IMR-90 (cell line): ENCODE data around the gene TSPAN19. TPM values are rescaled to one million over a fixed set of nuclear protein-coding genes. Genes with fewer than 3 reads are reported as not detected.

ENCODE experiments used
- ATAC-seq: fragments of 200-7000 bp; cut with Tn5 transposase; 2 replicates; pipeline ENCODE4 v1.9.1; 2020; ENCODE audit warnings: low read depth, mild to moderate bottlenecking, moderate library complexity
- BruUV-seq: library from RNA; stranded (reverse); fragments of 400-500 nt; replicated peaks from 2 replicates; lab custom pipeline; 2021; lab: Mats Ljungman, UMichigan
- CTCF ChIA-PET: fragments of 300-600 bp; formaldehyde crosslinking; extraction: SDS; loops from one replicate; lab custom pipeline; 2021; ENCODE audit warnings: antibody characterized with exemption; lab: Yijun Ruan, JAX
- POLR2A ChIA-PET: fragments of 300-600 bp; sonication (Branson Sonifier 250); formaldehyde crosslinking; loops from one replicate; lab custom pipeline; 2022; ENCODE audit warnings: antibody characterized with exemption; ENCODE audit not compliant: unreplicated experiment; lab: Charles Lee
- DNase-seq: peaks from one replicate; pipeline ENCODE4 v3.0.0; 2013
- H2AFZ ChIP-seq: replicated peaks from 2 replicates; pipeline ENCODE3; 2013; ENCODE audit warnings: low read length, mild to moderate bottlenecking; ENCODE audit not compliant: poor library complexity
- H2AK5ac ChIP-seq: 2 replicates; pipeline ENCODE4 v1.6.1; 2013; ENCODE audit warnings: low read depth, low read length, inconsistent platforms
- H2AK9ac ChIP-seq: replicated peaks from 2 replicates; pipeline ENCODE3; 2013; ENCODE audit warnings: mild to moderate bottlenecking, low read depth, low read length, moderate library complexity; ENCODE audit not compliant: poor library complexity
- H2BK120ac ChIP-seq: 2 replicates; pipeline ENCODE4 v1.6.1; 2013; ENCODE audit warnings: low read depth, low read length, inconsistent platforms
- H2BK15ac ChIP-seq: 3 replicates; pipeline ENCODE4 v1.6.1; 2013; ENCODE audit warnings: low read depth, low read length, inconsistent platforms
- H2BK20ac ChIP-seq: 2 replicates; pipeline ENCODE4 v1.6.1; 2013; ENCODE audit warnings: low read depth, mild to moderate bottlenecking, inconsistent platforms, low read length, moderate library complexity
- H2BK5ac ChIP-seq: 2 replicates; pipeline ENCODE4 v1.6.1; 2013; ENCODE audit warnings: mild to moderate bottlenecking, low read depth, low read length, inconsistent platforms; ENCODE audit not compliant: poor library complexity, severe bottlenecking
- H3K14ac ChIP-seq: replicated peaks from 2 replicates; pipeline ENCODE4 v1.6.1; 2013; ENCODE audit warnings: low read depth, low read length, inconsistent platforms
- H3K18ac ChIP-seq: 2 replicates; pipeline ENCODE4 v1.6.1; 2013; ENCODE audit warnings: low read depth, low read length, control low read depth
- H3K23ac ChIP-seq: 2 replicates; pipeline ENCODE4 v1.6.1; 2013; ENCODE audit warnings: low read depth, low read length, inconsistent platforms
- H3K27ac ChIP-seq: 2 replicates; pipeline ENCODE4 v1.5.1; 2013; ENCODE audit warnings: mild to moderate bottlenecking, control low read depth, low read length; ENCODE audit not compliant: insufficient read depth
- H3K27me3 ChIP-seq: 2 replicates; pipeline ENCODE4 v1.6.1; 2013; ENCODE audit warnings: low read length; ENCODE audit not compliant: control insufficient read depth, insufficient read depth
- H3K36me3 ChIP-seq: 2 replicates; pipeline ENCODE4 v1.6.1; 2013; ENCODE audit warnings: low read length, mixed read lengths; ENCODE audit not compliant: control insufficient read depth, insufficient read depth
- H3K4ac ChIP-seq: 2 replicates; pipeline ENCODE4 v1.6.1; 2013; ENCODE audit warnings: low read depth, low read length, inconsistent platforms
- H3K4me1 ChIP-seq: 2 replicates; pipeline ENCODE4 v1.6.1; 2013; ENCODE audit warnings: low read length, mixed read lengths; ENCODE audit not compliant: control insufficient read depth, insufficient read depth
- H3K4me2 ChIP-seq: 2 replicates; pipeline ENCODE4 v1.6.1; 2013; ENCODE audit warnings: low read depth, mild to moderate bottlenecking, control low read depth, low read length, moderate library complexity
- H3K4me3 ChIP-seq: 2 replicates; pipeline ENCODE4 v1.5.1; 2013; ENCODE audit warnings: low read depth, mild to moderate bottlenecking, control low read depth, low read length, moderate library complexity; ENCODE audit not compliant: insufficient read depth
- H3K56ac ChIP-seq: 2 replicates; pipeline ENCODE4 v1.6.1; 2013; ENCODE audit warnings: low read length, inconsistent platforms; ENCODE audit not compliant: insufficient read depth; ENCODE audit errors: extremely low read depth
- H3K79me1 ChIP-seq, 2 experiments: 2 replicates each; pipeline ENCODE4 v1.6.1; 2013; ENCODE audit warnings: low read length in 2 of 2, inconsistent platforms in 1 of 2, low read depth in 1 of 2
- H3K9ac ChIP-seq: 2 replicates; pipeline ENCODE4 v1.6.1; 2013; ENCODE audit warnings: low read depth, low read length, control low read depth
- H3K9me1 ChIP-seq: 2 replicates; pipeline ENCODE4 v1.6.1; 2013; ENCODE audit warnings: low read length, inconsistent platforms; ENCODE audit not compliant: insufficient read depth
- H3K9me3 ChIP-seq: 2 replicates; pipeline ENCODE4 v1.6.1; 2013; ENCODE audit warnings: low read length; ENCODE audit not compliant: control insufficient read depth, insufficient read depth
- H4K20me1 ChIP-seq: 2 replicates; pipeline ENCODE4 v1.6.1; 2013; ENCODE audit warnings: low read length, inconsistent platforms; ENCODE audit not compliant: insufficient read depth
- H4K5ac ChIP-seq: 2 replicates; pipeline ENCODE4 v1.6.1; 2013; ENCODE audit warnings: mild to moderate bottlenecking, low read depth, low read length, control low read depth
- H4K8ac ChIP-seq, 2 experiments: 2 replicates each; pipeline ENCODE4 v1.6.1; 2013; ENCODE audit warnings: low read depth in 2 of 2, low read length in 2 of 2, control low read depth in 1 of 2, inconsistent platforms in 1 of 2
- H4K91ac ChIP-seq: 2 replicates; pipeline ENCODE4 v1.6.1; 2013; ENCODE audit warnings: low read depth, low read length, inconsistent platforms; ENCODE audit not compliant: insufficient read depth
- BHLHE40 ChIP-seq: fragments of 150-350 bp; IDR thresholded peaks from 2 replicates; pipeline ENCODE4 v1.6.1; 2016; ENCODE audit warnings: mild to moderate bottlenecking, low read depth, low read length
- CEBPB ChIP-seq: IDR thresholded peaks from 2 replicates; pipeline ENCODE4 v1.6.1; 2012; ENCODE audit warnings: low read depth, low read length, improper control_type of control experiment
- CHD1 ChIP-seq: IDR thresholded peaks from 2 replicates; pipeline ENCODE4 v1.6.1; 2012; ENCODE audit warnings: low read depth, low read length, improper control_type of control experiment
- CTCF ChIP-seq: conservative IDR thresholded peaks from 2 replicates; pipeline ENCODE4 v1.5.1; 2012; ENCODE audit warnings: mild to moderate bottlenecking, low read depth, low read length, improper control_type of control experiment
- ELK1 ChIP-seq: fragments of 150-350 bp; IDR thresholded peaks from 2 replicates; pipeline ENCODE4 v1.6.1; 2016; ENCODE audit warnings: low read depth, mild to moderate bottlenecking, low read length, moderate library complexity, borderline replicate concordance
- FOS ChIP-seq: fragments of 150-350 bp; IDR thresholded peaks from 2 replicates; pipeline ENCODE4 v1.6.1; 2016; ENCODE audit warnings: low read depth, low read length
- MAFK ChIP-seq: IDR thresholded peaks from 2 replicates; pipeline ENCODE4 v1.6.1; 2012; ENCODE audit warnings: low read depth, low read length, improper control_type of control experiment
- MAZ ChIP-seq: IDR thresholded peaks from 2 replicates; pipeline ENCODE4 v1.6.1; 2012; ENCODE audit warnings: low read depth, mild to moderate bottlenecking, low read length, improper control_type of control experiment, moderate library complexity, borderline replicate concordance
- NFE2L2 ChIP-seq: fragments of 150-350 bp; IDR thresholded peaks from 2 replicates; pipeline ENCODE4 v1.6.1; 2016; ENCODE audit warnings: low read depth, mild to moderate bottlenecking, low read length
- POLR2A ChIP-seq: IDR thresholded peaks from 2 replicates; pipeline ENCODE4 v1.6.1; 2012; ENCODE audit warnings: mild to moderate bottlenecking, low read depth, low read length
- RAD21 ChIP-seq: IDR thresholded peaks from 2 replicates; pipeline ENCODE4 v1.6.1; 2012; ENCODE audit warnings: low read length, improper control_type of control experiment
- RCOR1 ChIP-seq: IDR thresholded peaks from 2 replicates; pipeline ENCODE4 v1.6.1; 2012; ENCODE audit warnings: mild to moderate bottlenecking, low read length, improper control_type of control experiment; ENCODE audit not compliant: insufficient replicate concordance
- RFX5 ChIP-seq: IDR thresholded peaks from 2 replicates; pipeline ENCODE4 v1.8.0; 2012; ENCODE audit warnings: low read depth, mild to moderate bottlenecking, low read length, moderate library complexity
- SMC3 ChIP-seq: fragments of 150-350 bp; IDR thresholded peaks from 2 replicates; pipeline ENCODE4 v1.6.1; 2016; ENCODE audit warnings: low read depth, mild to moderate bottlenecking, antibody characterized with exemption, low read length, moderate library complexity
- USF2 ChIP-seq: fragments of 150-350 bp; IDR thresholded peaks from 2 replicates; pipeline ENCODE4 v1.6.1; 2017; ENCODE audit warnings: mild to moderate bottlenecking, antibody characterized with exemption, low read length, low read depth
- dilution Hi-C: fragments of 300-500 bp; cut with HindIII; formaldehyde crosslinking; loops from one replicate; pipeline ENCODE4 v1.14.3; 2018; ENCODE audit warnings: low sequenced_read_pairs; ENCODE audit not compliant: unreplicated experiment
- in situ Hi-C: fragments of 300-500 bp; cut with MboI; formaldehyde crosslinking; loops from 3 replicates; pipeline ENCODE4 v1.14.3; 2019; ENCODE audit warnings: low sequenced_read_pairs, inconsistent platforms, mixed read lengths
- intact Hi-C: fragments of 100-400 bp; cut with micrococcal nuclease; formaldehyde crosslinking; loops from 2 replicates; pipeline ENCODE4 v1.10.0; 2022
- polyA plus RNA-seq, 3 experiments: library from polyadenylated mRNA; depleted of rRNA; stranded (reverse); fragments of >200 nt; gene quantifications; 2 replicates each; pipeline ENCODE4 v1.2.3, GENCODE V29; 2012; ENCODE audit warnings: low replicate concordance in 1 of 3
- total RNA-seq: library from RNA; depleted of rRNA; stranded (reverse); fragments of >200 nt; gene quantifications from 2 replicates; pipeline ENCODE4 v1.2.3, GENCODE V29; 2012

Gene TSPAN19
- total and polyA plus RNA-seq, 2 of the 4 experiments (the other 2 are of a cell fraction), result not detected

- Histone ChIP-seq H4K8ac (no peak overlapping the region), H2AK5ac (no peak overlapping the region), H3K14ac (no peak overlapping the region), H4K91ac (no peak overlapping the region), H3K9me3 (no peaks in the 10 kb centered on the region), H3K23ac (no peak overlapping the region), H2AFZ (no peak overlapping the region), H3K4ac (no peak overlapping the region), H3K4me1 (peaks cover 2% of the 10 kb centered on the region; the same call in 1 of the 2 replicates), H3K9me1 (no peaks in the 10 kb centered on the region), H3K36me3 (no peaks in the 10 kb centered on the region), H4K20me1 (no peaks in the 10 kb centered on the region), H2BK120ac (no peak overlapping the region), H3K79me1 (no peaks in the 10 kb centered on the region), H2BK15ac (no peak overlapping the region), H2BK5ac (no peak overlapping the region), H3K4me2 (no peak overlapping the region), H3K18ac (no peak overlapping the region), H3K27me3 (no peaks in the 10 kb centered on the region), H2AK9ac (no peak overlapping the region), H3K9ac (no peak overlapping the region), H3K4me3 (no peak overlapping the region), H3K56ac (no peak overlapping the region), H4K5ac (no peak overlapping the region), H3K27ac (no peak overlapping the region), H2BK20ac (no peak overlapping the region)
- intact Hi-C loops, result no loop called here
- DNase-seq (no peak), ATAC-seq (no peak)
- TF ChIP-seq CHD1, result no peak
- TF ChIP-seq RCOR1, result no peak
- TF ChIP-seq FOS, result no peak
- no peak for TF ChIP-seq POLR2A
- no peak for TF ChIP-seq NFE2L2
- TF ChIP-seq CEBPB, result no peak
- TF ChIP-seq BHLHE40, result no peak
- no peak for TF ChIP-seq RAD21
- no peak for TF ChIP-seq RFX5
- TF ChIP-seq ELK1, result no peak
- no peak for TF ChIP-seq MAZ
- no peak for TF ChIP-seq CTCF
- no peak for TF ChIP-seq MAFK
- no peak for TF ChIP-seq USF2
- no peak for TF ChIP-seq SMC3
- BruUV-seq, result no TSS peak
- ChIA-PET CTCF (no interaction called here), POLR2A (no interaction called here)
- in situ Hi-C loops, result no loop called here
- dilution Hi-C loops, result no loop called here
These were observed 18.5 kb downstream of the TSPAN19 start for GRCh38 chr12:85017618-85018017.
